Endometrial microvascular endothelial cells (primary cell): ENCODE data around the gene CDH4. TPM values are rescaled to one million over a fixed set of nuclear protein-coding genes. Genes with fewer than 3 reads are reported as not detected.
"Not testable (repeated sequence)": the region's sequence is repeated elsewhere in the genome, so short reads cannot be mapped to it uniquely, and the experiment has no call there.

Source experiments
- in situ Hi-C: cut with HindIII; loops from 2 replicates; pipeline ENCODE4 v1.10.0; 2017; ENCODE audit warnings: low sequenced_read_pairs, low pct_unique_long_range_greater_than_20kb; ENCODE audit errors: inconsistent ontology term
- total RNA-seq: library from RNA; depleted of rRNA; stranded (reverse); fragments of >200 nt; gene quantifications from one replicate; pipeline ENCODE4 v1.2.3, GENCODE V29; 2015; ENCODE audit errors: inconsistent ontology term

Gene CDH4
- total RNA-seq, 1 donor from 2014 or later, result 31.2 TPM

DNA sequence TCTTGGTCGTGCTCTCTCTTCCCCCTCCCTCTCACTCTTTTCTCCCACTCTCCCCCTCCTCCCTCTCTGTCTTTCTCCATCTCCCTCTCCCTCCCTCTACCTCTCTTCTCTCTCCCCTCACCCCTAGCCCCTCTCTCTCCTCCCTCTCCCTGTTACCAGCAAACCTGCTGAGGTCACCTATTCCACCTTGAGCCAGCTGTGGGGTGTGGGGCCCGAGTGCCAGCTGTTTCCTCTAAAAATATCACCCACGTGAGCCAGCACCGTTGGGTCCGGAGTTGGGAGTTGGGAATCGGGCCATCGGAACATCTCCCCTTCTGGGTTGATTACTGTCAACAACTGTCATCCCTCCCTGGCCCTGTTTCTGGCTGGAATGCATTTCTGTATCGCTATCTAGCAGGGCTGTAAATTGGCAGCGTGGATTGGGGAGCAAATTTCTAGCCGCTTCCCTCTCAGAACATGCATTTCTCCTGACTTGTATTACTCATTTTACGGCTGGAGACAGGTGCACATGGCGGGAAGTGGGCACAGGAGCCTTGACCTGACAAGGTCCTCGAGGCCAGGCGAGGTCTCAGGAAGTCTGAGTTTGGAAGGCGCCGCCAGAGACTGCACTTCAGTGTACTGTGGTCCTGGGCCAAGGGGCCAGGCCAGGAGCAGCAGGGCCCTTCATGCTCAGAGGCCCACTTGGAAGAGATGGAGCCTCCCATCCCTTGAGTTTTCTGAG, 165.3 kb downstream of the CDH4 start:
- in situ Hi-C loops, result no loop called here

DNA sequence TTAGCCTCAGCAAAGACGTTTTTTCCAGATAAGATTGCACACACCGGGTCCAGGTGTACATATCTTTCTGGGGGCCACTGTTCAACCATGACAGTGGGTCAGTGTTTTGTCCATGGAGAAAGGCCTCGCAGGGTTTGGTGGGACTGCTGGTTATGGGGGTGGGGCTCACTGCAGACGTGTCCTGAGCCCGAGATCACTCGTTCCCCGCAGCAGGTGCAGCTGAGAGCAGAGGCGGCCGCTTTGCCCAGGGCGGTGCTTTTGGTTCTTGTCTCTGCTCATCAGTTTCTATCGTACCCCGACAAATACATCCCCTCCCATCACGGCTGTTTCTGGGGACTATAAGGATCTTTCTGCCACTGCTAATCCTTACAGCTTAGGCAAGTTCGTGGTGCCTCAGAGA, 166.9 kb downstream of the CDH4 start:
- in situ Hi-C loops, result no loop called here

DNA sequence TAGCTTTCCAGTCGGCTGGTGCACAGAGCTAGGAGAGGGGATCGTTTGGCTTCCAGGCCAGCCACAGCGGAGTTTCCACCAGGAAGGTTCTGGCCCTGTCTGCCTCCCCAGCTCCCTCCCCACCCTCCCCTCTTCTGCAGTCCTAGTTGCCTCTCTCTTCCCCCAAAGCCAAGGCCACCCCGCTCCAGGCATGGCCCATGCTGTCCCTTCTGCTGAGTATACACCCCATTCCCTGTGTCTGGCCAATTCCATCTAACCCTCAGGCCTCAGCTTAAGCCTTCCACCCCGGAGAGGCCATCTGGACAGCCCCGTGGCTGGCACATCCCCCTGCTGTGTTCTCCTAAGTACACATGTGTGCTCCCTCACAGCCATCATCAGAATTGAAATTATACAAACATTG, 167.4 kb downstream of the CDH4 start:
- in situ Hi-C loops, result no loop called here

DNA sequence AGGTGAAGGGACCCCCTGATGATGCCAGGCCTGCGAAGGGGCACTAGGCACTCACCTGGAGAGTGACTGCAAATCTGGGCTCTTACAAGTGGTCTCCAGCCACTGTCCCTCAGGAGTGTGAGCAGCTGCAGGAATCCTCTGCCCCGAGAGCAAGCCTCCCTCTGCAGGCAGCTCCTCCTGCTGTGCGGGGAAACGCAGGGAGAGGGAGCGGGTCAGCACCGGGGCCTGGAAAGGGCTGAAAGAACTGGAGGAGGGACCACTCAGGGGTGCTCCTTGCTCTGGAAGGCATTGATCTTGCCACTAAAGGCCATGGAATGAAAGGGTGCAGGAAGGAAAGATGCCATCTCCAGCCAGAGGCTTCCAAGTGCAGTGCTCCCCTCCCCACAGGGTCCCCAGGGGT, 168.0 kb downstream of the CDH4 start:
- in situ Hi-C loops, result no loop called here

DNA sequence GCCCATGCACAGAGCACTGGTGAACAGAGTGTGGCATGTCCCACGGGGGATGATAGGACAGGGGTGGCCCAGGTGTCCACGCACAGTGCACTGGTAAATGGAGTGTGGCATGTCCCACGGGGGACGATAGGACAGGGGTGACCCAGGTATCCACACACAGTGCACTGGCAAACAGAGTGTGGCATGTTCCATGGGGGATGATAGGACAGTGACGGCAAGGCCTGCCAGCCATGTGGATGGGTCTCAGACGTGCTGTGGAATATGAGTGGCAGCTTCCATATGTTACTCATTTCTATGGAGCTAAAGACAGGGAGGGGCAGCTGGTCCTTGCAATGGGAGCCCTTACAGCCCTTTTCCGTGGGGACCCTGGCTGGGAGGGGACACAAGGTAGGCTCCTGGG, 168.7 kb downstream of the CDH4 start:
- in situ Hi-C loops, result no loop called here

DNA sequence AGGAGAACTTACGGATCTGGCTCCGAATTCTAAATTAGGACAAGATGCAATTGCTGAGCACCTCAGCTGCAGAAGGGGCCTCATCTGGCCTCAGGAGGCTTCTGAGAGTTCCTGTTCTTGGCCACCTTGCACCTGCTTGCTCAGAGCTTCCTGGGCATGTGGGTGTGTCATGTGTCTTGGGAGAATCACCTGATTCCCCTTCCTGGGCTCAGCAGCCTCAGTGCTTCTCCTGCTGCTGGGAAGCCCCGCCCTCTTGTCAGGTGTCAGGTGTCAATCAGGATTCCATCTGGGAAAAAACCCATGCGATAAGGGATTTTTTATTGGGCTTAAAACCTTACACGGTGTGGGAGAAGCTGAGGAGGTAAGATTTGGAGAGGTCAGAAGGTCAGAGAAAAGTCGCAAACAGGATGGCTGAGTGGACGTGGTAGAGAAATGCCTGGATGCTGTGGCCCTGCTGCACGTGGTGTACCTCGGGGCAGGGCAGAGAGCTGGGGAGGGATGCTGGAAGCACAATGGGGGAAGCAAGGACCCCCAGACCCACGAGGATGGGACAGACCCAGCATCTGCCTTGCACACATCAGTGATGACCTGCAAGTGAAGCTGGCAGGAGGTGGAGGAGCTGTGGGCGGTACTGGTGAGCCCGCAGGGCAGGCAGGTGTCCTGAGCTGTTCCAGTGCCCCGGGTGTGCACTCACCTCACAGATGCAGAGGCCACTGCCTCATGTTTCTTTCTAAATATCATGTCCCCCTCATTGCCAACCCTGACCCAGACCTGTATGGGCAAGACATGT, 170.8 kb downstream of the CDH4 start:
- in situ Hi-C loops, result no loop called here

DNA sequence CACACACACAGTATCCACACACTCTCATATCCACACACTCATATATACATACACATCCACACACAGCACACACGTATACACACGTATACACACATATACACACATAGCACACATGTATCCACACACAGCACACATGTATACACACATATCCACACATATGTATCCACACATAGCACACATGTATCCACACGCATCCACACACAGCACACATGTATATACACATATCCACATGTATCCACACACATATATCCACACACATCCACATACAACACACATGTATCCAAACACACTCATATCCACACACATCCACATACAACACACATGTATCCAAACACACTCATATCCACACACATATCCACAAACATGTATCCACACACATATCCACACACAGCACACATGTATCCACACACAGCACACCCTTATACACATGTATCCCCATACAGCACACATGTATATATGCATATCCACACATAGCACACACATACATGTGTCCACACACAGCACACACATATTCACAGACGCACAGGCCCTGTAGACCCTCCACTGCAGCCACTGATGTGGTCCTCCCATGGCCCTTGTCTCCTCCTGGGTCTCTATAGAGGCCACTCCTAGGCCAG, 172.1 kb downstream of the CDH4 start:
- in situ Hi-C loops, result no loop called here

DNA sequence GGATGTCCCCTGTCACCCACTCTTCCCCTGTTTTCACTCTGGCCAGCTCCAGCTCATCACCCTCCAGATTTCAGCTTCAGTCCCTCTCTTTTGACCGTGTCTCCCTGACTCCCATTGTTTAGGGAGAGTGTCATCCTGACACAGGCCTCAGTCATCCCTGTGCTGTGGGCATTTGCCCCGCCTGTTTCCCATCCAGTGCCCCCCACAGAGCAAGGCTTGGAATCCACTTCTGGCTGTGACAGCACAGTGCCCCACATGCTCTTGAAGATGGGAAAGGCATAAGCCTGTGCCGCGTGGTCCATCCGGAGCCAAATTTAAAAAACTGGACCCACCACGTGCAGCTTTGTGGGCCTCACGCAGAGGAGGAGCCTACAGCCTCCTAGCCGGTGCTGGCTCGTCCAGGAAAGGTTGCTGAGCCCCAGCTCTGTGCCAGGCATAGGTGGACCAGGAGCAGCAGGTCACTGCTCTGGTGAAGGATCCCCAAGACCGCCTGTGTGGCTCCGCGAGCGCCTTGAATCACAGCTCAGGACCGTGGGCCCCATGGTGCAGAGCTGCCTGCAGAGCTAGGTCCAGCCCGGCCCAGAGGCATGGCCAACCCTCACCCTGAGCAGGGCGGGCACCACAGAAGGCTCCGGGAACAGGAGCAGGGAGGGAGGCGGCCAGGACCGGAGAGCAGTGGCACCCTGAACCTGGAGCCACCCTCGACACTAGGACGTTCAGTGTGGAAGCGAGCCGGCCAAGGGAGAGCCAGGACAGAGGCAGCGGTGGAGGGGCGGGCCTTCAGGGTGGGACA, 172.8 kb downstream of the CDH4 start:
- in situ Hi-C loops, result no loop called here

DNA sequence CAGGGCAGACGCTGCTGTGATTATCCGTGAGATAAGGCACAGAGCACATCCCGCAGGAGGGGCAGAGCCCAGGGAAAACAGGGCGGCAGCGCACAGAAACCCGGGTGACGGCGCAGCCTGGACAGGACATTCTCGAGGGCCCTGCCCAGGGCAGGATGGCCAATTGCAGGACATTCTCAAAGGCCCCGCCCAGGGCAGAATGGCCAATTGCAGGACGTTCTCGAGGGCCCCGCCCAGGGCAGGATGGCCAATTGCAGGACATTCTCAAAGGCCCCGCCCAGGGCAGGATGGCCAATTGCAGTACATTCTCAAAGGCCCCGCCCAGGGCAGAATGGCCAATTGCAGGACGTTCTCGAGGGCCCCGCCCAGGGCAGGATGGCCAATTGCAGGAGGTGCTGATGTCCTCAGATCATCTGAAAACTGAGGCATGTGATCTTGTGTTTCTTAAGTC, 173.5 kb downstream of the CDH4 start:
- in situ Hi-C loops, result not testable (repeated sequence)

DNA sequence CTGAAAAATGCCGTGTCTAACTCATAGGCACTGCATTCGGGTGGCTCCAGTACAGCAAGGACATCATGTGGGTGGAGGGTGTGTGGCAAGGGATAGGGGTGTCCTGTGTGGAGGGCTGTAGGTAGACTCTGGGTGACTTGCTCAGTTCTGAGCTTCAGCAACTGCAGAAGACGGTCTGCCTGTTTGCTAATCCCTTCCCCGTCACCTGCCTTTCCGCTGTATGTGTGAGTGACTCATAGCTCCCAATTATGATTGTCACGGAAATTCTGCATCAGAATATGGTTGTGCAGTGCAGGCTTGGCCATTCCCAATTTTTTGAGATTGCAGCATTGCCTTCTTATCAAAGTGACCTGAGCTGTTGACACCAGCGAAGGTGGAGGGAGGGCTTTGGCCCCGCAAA, 174.3 kb downstream of the CDH4 start:
- in situ Hi-C loops, result no loop called here

DNA sequence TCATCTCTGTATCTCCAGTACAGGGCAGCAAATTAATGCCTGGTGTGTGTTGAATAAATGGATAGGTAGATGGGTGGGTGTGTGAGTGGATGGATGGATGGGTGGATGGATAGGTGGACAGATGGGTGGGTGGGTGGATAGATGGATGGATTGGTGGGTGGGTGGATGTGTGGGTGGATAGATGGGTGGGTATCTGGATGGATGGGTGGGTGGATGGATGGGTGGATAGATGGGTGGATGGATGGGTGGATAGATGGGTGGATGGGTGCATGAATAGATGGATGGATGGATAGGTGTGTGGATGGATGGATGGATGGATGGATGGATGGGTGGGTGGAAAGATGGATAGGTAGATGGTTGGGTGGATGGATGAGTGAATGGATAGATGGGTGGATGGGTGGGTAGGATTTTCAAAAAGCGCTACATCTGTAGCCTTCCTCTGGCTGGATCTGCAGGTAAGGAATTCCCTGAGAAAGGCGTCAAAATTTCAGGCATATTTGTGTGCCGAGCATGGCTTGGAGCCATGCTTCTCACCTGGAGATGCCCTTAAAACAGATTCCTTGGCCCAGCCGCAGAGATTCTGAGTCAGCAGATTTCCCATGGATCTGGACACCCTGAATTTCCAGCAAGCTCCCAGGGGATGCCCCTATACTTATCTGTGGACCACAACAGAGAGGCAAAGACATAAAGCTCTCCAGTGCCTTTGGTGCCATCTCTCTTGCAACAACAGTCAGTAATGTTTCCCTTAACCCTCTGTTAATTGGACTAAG, 177.6 kb downstream of the CDH4 start:
- in situ Hi-C loops, result no loop called here

DNA sequence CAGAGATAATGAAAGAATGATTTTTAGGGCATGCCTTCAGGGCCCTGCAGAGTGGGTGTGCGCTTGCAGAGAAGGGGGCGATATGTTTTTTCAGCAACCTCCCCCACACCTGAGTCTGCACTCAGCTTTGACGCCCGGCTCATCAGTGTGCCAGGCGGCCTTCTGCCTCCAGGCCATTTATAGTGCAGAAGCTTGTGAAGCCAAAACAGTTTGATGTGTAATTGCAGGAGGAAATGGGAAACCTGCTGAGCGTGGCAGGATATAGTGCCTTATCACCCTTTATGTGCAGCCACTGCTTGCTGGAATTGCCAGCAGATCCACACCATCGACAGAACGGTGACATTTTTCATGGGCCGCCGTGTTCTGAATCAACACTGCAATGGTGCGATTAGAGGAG, 178.2 kb downstream of the CDH4 start:
- in situ Hi-C loops, result no loop called here

DNA sequence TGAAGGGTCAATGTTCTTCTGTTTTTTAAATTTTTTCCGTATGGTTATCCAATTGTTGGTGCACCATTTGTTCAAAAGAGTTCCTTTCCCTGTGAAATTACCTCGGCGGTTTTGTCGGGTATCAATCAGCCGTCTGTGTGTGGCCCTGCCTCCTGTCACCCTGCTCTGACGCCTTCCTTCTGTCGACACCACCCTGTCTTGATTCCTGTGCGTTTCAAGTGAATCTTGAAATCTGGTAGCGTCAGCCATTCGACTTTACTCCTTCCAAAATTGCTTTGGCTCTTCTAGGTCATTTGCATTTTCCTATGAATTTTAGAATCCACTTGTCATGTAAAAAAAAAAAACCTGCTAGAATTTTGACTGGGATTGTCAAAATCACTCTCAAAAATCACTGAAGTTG, 181.1 kb downstream of the CDH4 start:
- in situ Hi-C loops, result no loop called here

DNA sequence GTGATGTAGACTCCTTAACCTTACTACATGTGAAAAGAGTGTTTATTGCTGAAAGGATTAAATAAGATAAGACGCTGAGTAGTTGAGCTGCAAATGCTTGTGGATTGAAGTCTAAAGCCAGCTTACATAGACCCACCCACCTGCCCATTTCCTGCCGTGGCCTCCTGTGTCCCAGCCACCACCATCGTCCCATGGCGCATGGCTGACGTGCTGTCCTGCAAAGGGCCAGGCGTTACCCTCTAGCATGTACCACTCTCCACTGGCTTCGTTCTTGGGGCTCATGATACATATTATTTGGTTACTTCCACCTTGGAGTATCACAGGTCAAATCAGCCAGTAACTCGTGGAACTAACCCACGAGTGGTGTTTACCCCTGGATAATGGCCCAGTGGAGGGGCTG, 181.8 kb downstream of the CDH4 start:
- in situ Hi-C loops, result no loop called here

DNA sequence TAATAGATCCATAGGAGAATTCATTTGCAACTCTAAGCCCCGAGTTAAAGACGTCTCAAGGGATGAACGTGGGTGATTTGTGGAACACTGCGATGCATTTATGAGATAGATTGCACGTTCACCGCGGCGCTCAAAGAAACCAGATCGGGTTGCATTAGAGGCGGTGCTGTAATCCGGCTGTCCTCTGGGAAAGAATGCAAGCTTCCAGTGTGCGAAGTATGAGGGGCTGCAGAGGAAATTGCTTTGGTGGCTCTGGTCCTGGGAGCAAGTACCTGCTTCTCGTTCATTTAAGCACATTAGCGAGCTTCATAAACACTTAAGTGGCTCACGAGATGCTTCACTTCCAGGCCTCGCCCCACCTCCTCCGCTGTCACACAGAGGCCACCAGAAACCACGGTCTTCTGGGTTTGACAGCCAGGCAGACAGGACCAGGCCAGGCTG, 182.3 kb downstream of the CDH4 start:
- in situ Hi-C loops, result no loop called here

DNA sequence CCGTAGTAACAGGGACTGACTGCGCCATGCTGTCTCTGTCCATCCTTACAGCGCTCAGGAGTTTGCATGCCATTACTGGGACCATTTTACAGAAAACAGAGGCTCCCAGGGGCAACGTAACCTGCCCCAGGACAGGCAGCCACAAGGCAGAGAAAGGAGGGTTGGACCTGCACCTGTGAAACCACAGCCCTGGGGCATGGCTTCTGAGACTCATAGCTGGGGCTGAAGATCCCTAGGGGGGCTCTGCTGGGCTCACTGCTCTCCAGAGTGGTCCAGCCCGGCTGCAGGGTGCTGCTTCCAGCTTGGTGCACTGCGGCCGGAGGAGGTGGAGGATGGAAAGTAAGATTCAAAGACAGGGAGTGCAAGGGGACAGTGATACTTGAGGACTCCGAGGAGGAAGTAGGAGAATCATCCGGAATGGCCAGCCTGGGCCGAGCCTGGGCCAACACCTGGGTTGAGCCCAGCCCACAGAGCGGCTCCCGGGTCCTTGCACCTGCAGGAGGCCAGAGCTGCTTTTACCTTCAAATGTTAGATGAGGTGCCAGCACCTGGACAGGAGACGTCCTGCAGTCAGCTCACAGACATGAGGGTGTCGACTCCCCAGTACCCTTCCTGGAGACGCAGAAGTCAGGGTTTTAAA, 183.2 kb downstream of the CDH4 start:
- in situ Hi-C loops, result no loop called here

DNA sequence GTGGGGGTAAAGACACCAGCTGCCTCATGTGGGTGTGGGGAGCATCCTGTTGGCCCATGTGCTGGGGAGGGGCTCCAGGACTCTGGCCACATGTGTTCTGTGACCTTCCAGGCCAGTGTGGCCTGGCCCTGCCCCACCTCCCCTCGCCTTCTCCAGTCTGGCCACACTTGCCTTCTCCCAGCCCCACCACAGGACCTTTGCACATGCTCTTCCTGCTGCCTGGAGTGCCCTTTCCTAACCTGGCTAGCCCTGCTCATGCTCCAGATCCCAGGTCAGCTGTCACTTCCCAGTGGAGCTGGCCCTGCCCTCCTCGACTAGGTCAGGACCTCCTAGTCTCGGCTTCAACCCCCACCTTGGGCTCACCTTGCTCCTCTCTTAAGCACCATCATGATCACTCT, 183.8 kb downstream of the CDH4 start:
- in situ Hi-C loops, result no loop called here

DNA sequence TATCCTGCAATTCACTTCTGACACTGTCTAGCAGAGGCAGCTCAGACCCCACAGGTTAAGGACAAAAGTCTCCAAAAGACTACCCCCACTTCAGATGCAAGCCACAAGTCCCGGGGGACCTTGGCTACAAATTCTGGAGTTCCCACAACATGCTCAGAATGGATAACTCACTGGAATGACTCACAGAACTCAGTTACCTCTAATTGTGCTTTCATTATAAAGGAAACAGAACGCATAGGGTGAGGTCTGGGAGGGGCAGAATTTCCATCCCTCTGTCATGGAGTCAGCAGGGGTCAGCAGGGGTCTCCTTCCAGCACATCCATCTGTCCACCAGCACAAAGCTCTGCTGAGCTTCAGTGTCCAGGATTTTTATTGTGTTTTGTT, 184.2 kb downstream of the CDH4 start:
- in situ Hi-C loops, result no loop called here
